GM12878 (cell line): ENCODE data around the gene BEST1.

Experiments
- ASH2L ChIP-seq: fragments of 300-600, 200-600 bp; sonication (generic); IDR thresholded peaks from 2 replicates; pipeline ENCODE4 v1.6.1; 2017; ENCODE audit warnings: low read depth, mild to moderate bottlenecking, borderline replicate concordance
- CEBPZ ChIP-seq: fragments of 150-350 bp; IDR thresholded peaks from 2 replicates; pipeline ENCODE4 v1.6.1; 2016; ENCODE audit warnings: low read depth, low read length
- CTCF ChIP-seq, 3 experiments: IDR thresholded peaks in 2 of 3; conservative IDR thresholded peaks in 1 of 3; 2 replicates each; pipeline ENCODE4 v1.5.1; 2011; ENCODE audit warnings: low read depth in 3 of 3, low read length in 3 of 3, mild to moderate bottlenecking in 3 of 3, control low read depth in 2 of 3, moderate library complexity in 2 of 3, inconsistent platforms in 1 of 3, mixed read lengths in 1 of 3; ENCODE audit not compliant: control insufficient read depth in 2 of 3, insufficient read depth in 1 of 3; ENCODE audit errors: extremely low read depth in 1 of 3
- EP300 ChIP-seq, 2 experiments: fragments of 150-350 bp in 1 of 2; IDR thresholded peaks; 2 replicates each; pipeline ENCODE4 v1.6.1; 2011 to 2012; ENCODE audit warnings: low read depth in 2 of 2, low read length in 2 of 2, borderline replicate concordance in 1 of 2, improper control_type of control experiment in 1 of 2, inconsistent platforms in 1 of 2; ENCODE audit not compliant: control insufficient read depth in 1 of 2
- HDAC2 ChIP-seq: fragments of 200-600 bp; sonication (generic); IDR thresholded peaks from 2 replicates; pipeline ENCODE4 v1.6.1; 2017
- POLR2A ChIP-seq: IDR thresholded peaks from 2 replicates; pipeline ENCODE4 v1.6.1; 2011; ENCODE audit warnings: low read depth, mild to moderate bottlenecking, low read length
- SIN3A ChIP-seq: IDR thresholded peaks from 2 replicates; pipeline ENCODE4 v1.6.1; 2012; ENCODE audit warnings: low read depth, low read length, improper control_type of control experiment
- SREBF2 ChIP-seq: IDR thresholded peaks from 2 replicates; pipeline ENCODE4 v1.6.1; 2012; ENCODE audit warnings: mild to moderate bottlenecking, low read length

GRCh38 chr11:61972112-61972671 is 22.0 kb downstream of the BEST1 start:
- TF ChIP-seq ASH2L (no peak), CEBPZ (no peak), SREBF2 (no peak), CTCF (IDR thresholded peaks at IDR 0.05 in 2 of 3, conservative IDR thresholded peaks at IDR 0.05 in 1 of 3; ENCODE audit: control insufficient read depth in 2 of 3, extremely low read depth in 1 of 3, insufficient read depth in 1 of 3, low read depth in 3 of 3, low read length in 3 of 3) (no peak), HDAC2 (no peak), SIN3A (no peak), EP300 (IDR thresholded peaks at IDR 0.05; ENCODE audit: borderline replicate concordance in 1 of 2, control insufficient read depth in 1 of 2, low read depth in 2 of 2, low read length in 2 of 2) (no peak), POLR2A (no peak)
